K562 (cell line): ENCODE measurements around the gene SDS. TPM values are rescaled to one million over a fixed set of nuclear protein-coding genes. Genes with fewer than 3 reads are reported as not detected.

Experiments
- ATAC-seq: fragments of 200-7000 bp; cut with Tn5 transposase; 3 replicates; pipeline ENCODE4 v1.9.1; 2020; ENCODE audit warnings: moderate library complexity
- BruUV-seq: library from RNA; stranded (reverse); fragments of 400-500 nt; replicated peaks from 2 replicates; lab custom pipeline; 2021; lab: Mats Ljungman, UMichigan
- CTCF ChIA-PET: fragments of 300-600 bp; formaldehyde crosslinking; extraction: SDS; loops from one replicate; lab custom pipeline; 2021; ENCODE audit warnings: low intra/inter-chr PET ratio; lab: Yijun Ruan, JAX
- POLR2A ChIA-PET: fragments of 300-600, 350-650 bp; sonication (Branson Sonifier 250); formaldehyde crosslinking; extraction: SDS; loops from one replicate; lab custom pipeline; 2021; ENCODE audit warnings: antibody characterized with exemption, inconsistent platforms; lab: Yijun Ruan, JAX
- DNase-seq, 4 experiments: peaks; one replicate each; pipeline versions ENCODE4 v3.0.0 to v3.0.0-alpha.2; 2011 to 2018; ENCODE audit warnings: low spot score in 3 of 4, mixed read lengths in 3 of 4; ENCODE audit errors: extremely low read depth in 1 of 4
- FAIRE-seq: peaks from 2 replicates; lab custom pipeline; 2011; peaks lifted over from hg19 to GRCh38; lab: Jason Lieb, UNC
- H2AFZ ChIP-seq: 2 replicates; pipeline ENCODE4 v1.6.0; 2011; ENCODE audit warnings: low read depth, low read length, control low read depth, inconsistent platforms
- H3K27ac ChIP-seq: fragments of 200-600 bp; 3 replicates; pipeline ENCODE4 v1.8.0; 2011; ENCODE audit warnings: low read depth, mild to moderate bottlenecking, control low read depth, inconsistent platforms, low read length, moderate library complexity, mixed read lengths; ENCODE audit errors: extremely low read depth
- H3K27me3 ChIP-seq, 2 experiments: fragments of 300-600 bp in 1 of 2; 2 replicates in 1 of 2; 3 replicates in 1 of 2; pipeline versions ENCODE4 v1.6.0 to v1.8.0; 2011; ENCODE audit warnings: inconsistent platforms in 2 of 2, low read length in 2 of 2, mild to moderate bottlenecking in 1 of 2, mixed read lengths in 1 of 2, moderate library complexity in 1 of 2; ENCODE audit not compliant: control insufficient read depth in 2 of 2, insufficient read depth in 2 of 2
- H3K36me3 ChIP-seq: fragments of 300-600 bp; 3 replicates; pipeline ENCODE4 v1.8.0; 2011; ENCODE audit warnings: mild to moderate bottlenecking, low read length, inconsistent platforms; ENCODE audit not compliant: control insufficient read depth, insufficient read depth
- H3K4me1 ChIP-seq, 2 experiments: fragments of 200-600 bp in 1 of 2; replicated peaks in 1 of 2; 2 replicates in 1 of 2; 3 replicates in 1 of 2; pipeline versions ENCODE4 v1.5.1 to v1.8.0; 2011; ENCODE audit warnings: inconsistent platforms in 2 of 2, low read length in 2 of 2, mild to moderate bottlenecking in 1 of 2, mixed read lengths in 1 of 2, moderate library complexity in 1 of 2; ENCODE audit not compliant: control insufficient read depth in 2 of 2, insufficient read depth in 2 of 2
- H3K4me2 ChIP-seq: 2 replicates; pipeline ENCODE4 v1.6.1; 2011; ENCODE audit warnings: low read length, control low read depth, inconsistent platforms, mixed read lengths; ENCODE audit not compliant: insufficient read depth
- H3K4me3 ChIP-seq: fragments of 200-600 bp; sonication (generic), shearing (Covaris generic); 2 replicates; pipeline ENCODE4 v1.5.1; 2016; ENCODE audit warnings: control low read depth, inconsistent platforms
- H3K79me2 ChIP-seq: fragments of 200-600 bp; 3 replicates; pipeline ENCODE4 v1.8.0; 2011; ENCODE audit warnings: low read length, inconsistent platforms; ENCODE audit not compliant: control insufficient read depth, insufficient read depth
- H3K9ac ChIP-seq, 2 experiments: 2 replicates each; pipeline versions ENCODE4 v1.6.0 to v1.6.1; 2011; ENCODE audit warnings: low read depth in 2 of 2, low read length in 2 of 2, control low read depth in 1 of 2, inconsistent platforms in 1 of 2, mild to moderate bottlenecking in 1 of 2, mixed read lengths in 1 of 2; ENCODE audit not compliant: insufficient read depth in 1 of 2
- H3K9me1 ChIP-seq: one replicate; pipeline ENCODE4 v1.6.0; 2011; ENCODE audit warnings: inconsistent platforms, mild to moderate bottlenecking, low read length, moderate library complexity; ENCODE audit not compliant: control insufficient read depth, insufficient read depth
- H3K9me3 ChIP-seq: replicated peaks from 2 replicates; pipeline ENCODE4 v1.5.1; 2011; ENCODE audit warnings: low read depth, low read length, inconsistent platforms; ENCODE audit not compliant: control insufficient read depth, insufficient read depth
- H4K20me1 ChIP-seq: replicated peaks from 2 replicates; pipeline ENCODE4 v1.6.1; 2011; ENCODE audit warnings: low read length, inconsistent platforms, mixed read lengths; ENCODE audit not compliant: control insufficient read depth, insufficient read depth
- DMBX1 ChIP-seq: fragments of 250-450 bp; sonication (Bioruptor Pico); IDR thresholded peaks from 2 replicates; pipeline ENCODE4 v1.8.0; 2022; ENCODE audit warnings: inconsistent platforms, mild to moderate bottlenecking, moderate library complexity, borderline replicate concordance
- HDAC8 ChIP-seq: fragments of 450-650 bp; IDR thresholded peaks from 2 replicates; pipeline ENCODE4 v1.6.1; 2016; ENCODE audit warnings: mild to moderate bottlenecking, missing genetic modification characterization, moderate library complexity, missing compliant biosample characterization
- MAZ ChIP-seq, 2 experiments: fragments of 450-650 bp in 1 of 2; sonication (generic) in 1 of 2; formaldehyde crosslinking; IDR thresholded peaks in 1 of 2; conservative IDR thresholded peaks in 1 of 2; 2 replicates each; pipeline versions ENCODE4 v1.4.0 to v1.5.0; 2020; ENCODE audit warnings: mild to moderate bottlenecking in 1 of 2, missing genetic modification reagents in 1 of 2
- MECOM ChIP-seq: fragments of 250-450 bp; sonication (Bioruptor Pico); IDR thresholded peaks from 2 replicates; pipeline ENCODE4 v1.8.0; 2022; ENCODE audit warnings: inconsistent platforms
- MYNN ChIP-seq, 2 experiments: sonication (generic); formaldehyde crosslinking in 1 of 2; IDR thresholded peaks; 2 replicates each; pipeline versions ENCODE4 v1.5.0 to v1.6.1; 2016 to 2020; ENCODE audit warnings: antibody characterized with exemption in 1 of 2, missing genetic modification reagents in 1 of 2
- ZBTB5 ChIP-seq: fragments of 450-650 bp; IDR thresholded peaks from 2 replicates; pipeline ENCODE4 v1.6.1; 2017; ENCODE audit warnings: antibody characterized with exemption
- ZNF232 ChIP-seq: sonication (generic); formaldehyde crosslinking; IDR thresholded peaks from 2 replicates; pipeline ENCODE4 v1.8.0; 2022; ENCODE audit warnings: mild to moderate bottlenecking, missing genetic modification reagents
- ZNF3 ChIP-seq: fragments of 250-450 bp; sonication (Bioruptor Pico); IDR thresholded peaks from 2 replicates; pipeline ENCODE4 v1.5.0; 2021; ENCODE audit warnings: mild to moderate bottlenecking, moderate library complexity
- ZNF398 ChIP-seq: fragments of 250-450 bp; sonication (Bioruptor Pico); IDR thresholded peaks from 2 replicates; pipeline ENCODE4 v1.8.0; 2021; ENCODE audit warnings: moderate library complexity, mild to moderate bottlenecking, inconsistent platforms
- ZNF561 ChIP-seq: fragments of 450-650 bp; formaldehyde crosslinking; conservative IDR thresholded peaks from 2 replicates; pipeline ENCODE4 v1.4.0; 2020; ENCODE audit warnings: mild to moderate bottlenecking, moderate library complexity
- WGBS: fragments of 100-300 bp; shearing (Covaris generic); methylation state at CpG from one replicate; pipeline ENCODE4 v1.1.6; 2016; ENCODE audit warnings: low coverage, mixed read lengths; ENCODE audit not compliant: insufficient coverage; ENCODE audit errors: missing lambda C conversion rate; 5-methylcytosine and 5-hydroxymethylcytosine counted together
- in situ Hi-C: fragments of 300-500 bp; cut with MboI; formaldehyde crosslinking; loops from 4 replicates; pipeline ENCODE4 v1.15.0; 2018; ENCODE audit warnings: inconsistent platforms, mixed read lengths
- intact Hi-C: fragments of 100-400 bp; cut with micrococcal nuclease; formaldehyde crosslinking; loops from 2 replicates; pipeline ENCODE4 v1.14.2; 2022
- polyA plus RNA-seq, 8 experiments: library from polyadenylated mRNA; depleted of rRNA in 4 of 8; stranded (reverse) in 5 of 8; unstranded in 3 of 8; fragments of >200 nt; fragmentation: Nextera tagmentation in 2 of 8; fragmentation: Illumina TruSeq in 1 of 8; extraction: Ambion mirVana in 2 of 8; extraction: Trizol in 1 of 8; gene quantifications; 2 replicates each; pipeline versions ENCODE4 v1.2.1 to v1.2.3, GENCODE V29; 2011 to 2014; ENCODE audit warnings: inconsistent platforms in 1 of 8, missing spikeins in 1 of 8
- total RNA-seq, 7 experiments: library from RNA; depleted of rRNA in 6 of 7; stranded (reverse); fragments of >200 nt in 6 of 7; fragmentation: Illumina TruSeq in 2 of 7; extraction: Trizol in 2 of 7; gene quantifications; 2 replicates each; pipeline versions ENCODE4 v1.2.1 to v1.2.3, GENCODE V29; 2011 to 2021; ENCODE audit warnings: low replicate concordance in 1 of 7

Gene SDS
- total and polyA plus RNA-seq, 9 of the 15 experiments (the other 6 are each of a cell fraction or from before 2014, with no cell fraction given) = 0.07 to 1.1 (median 0.12) TPM; not detected in 1

GRCh38 chr12:113366827-113367226 lies 36.9 kb downstream of the SDS start:
- CTCF ChIA-PET = no interaction called here
- no peak for FAIRE-seq

More at GRCh38 chr12:113366827-113367226, 36.9 kb downstream of the SDS start:
- DNase-seq = no peak
- Histone ChIP-seq H3K27ac (no peak overlapping the region), H3K4me3 (no peak overlapping the region), H3K36me3 (peaks cover 31% of the 10 kb centered on the region; the same call in 2 of the 3 replicates), H4K20me1 (0 out of 2 replicates have a peak, but pooled peaks cover 3% of the 10 kb centered on the region), H3K9ac (no peak overlapping the region; a peak in 1 of 4 replicates), H3K27me3 (no peaks in the 10 kb centered on the region), H3K9me3 (no peaks in the 10 kb centered on the region), H2AFZ (no peak overlapping the region), H3K4me1 (peaks cover 0 to 5% of the 10 kb centered on the region in 2 experiments; a peak in 2 of 5 replicates), H3K9me1 (no peaks in the 10 kb centered on the region), H3K79me2 (no peaks in the 10 kb centered on the region), H3K4me2 (no peak overlapping the region)
- in situ Hi-C loops (no loop called here), intact Hi-C loops (no loop called here)
- BruUV-seq = no TSS peak
- ATAC-seq = no peak
- WGBS = 75% methylated on average over 3 of the region's 4 CpGs
- no peak for TF ChIP-seq ZNF3
- TF ChIP-seq MECOM = no peak
- TF ChIP-seq ZNF561 (CRISPR knock-in tag) = no peak
- TF ChIP-seq ZBTB5 = no peak
- no peak for TF ChIP-seq HDAC8
- TF ChIP-seq MYNN (IDR thresholded peaks at IDR 0.05) = no peak
- TF ChIP-seq MYNN (CRISPR knock-in tag; IDR thresholded peaks at IDR 0.05) = no peak
- no peak for TF ChIP-seq DMBX1 (CRISPR knock-in tag)
- no peak for TF ChIP-seq ZNF232
- no peak for TF ChIP-seq ZNF398
- no peak for TF ChIP-seq MAZ (CRISPR knock-in tag; conservative IDR thresholded peaks at IDR 0.05 in 1 of 2, IDR thresholded peaks at IDR 0.05 in 1 of 2)
- POLR2A ChIA-PET = no interaction called here
